HT1080 (cell line): ENCODE measurements around the gene GALNT11. TPM values are rescaled to one million over a fixed set of nuclear protein-coding genes. Genes with fewer than 3 reads are reported as not detected.
"Not testable (repeated sequence)": the region's sequence is repeated elsewhere in the genome, so short reads cannot be mapped to it uniquely, and the experiment has no call there.

ENCODE experiments used
- DNase-seq: peaks from one replicate; pipeline ENCODE4 v3.0.0-alpha.2; 2015; ENCODE audit warnings: low read depth
- total RNA-seq: library from RNA; depleted of rRNA; stranded (reverse); fragments of >200 nt; shearing (Covaris generic); gene quantifications from 2 replicates; pipeline ENCODE4 v1.2.3, GENCODE V29; 2014

Gene GALNT11
- total RNA-seq, 1 experiment from 2014 or later = 27.0 TPM

DNA sequence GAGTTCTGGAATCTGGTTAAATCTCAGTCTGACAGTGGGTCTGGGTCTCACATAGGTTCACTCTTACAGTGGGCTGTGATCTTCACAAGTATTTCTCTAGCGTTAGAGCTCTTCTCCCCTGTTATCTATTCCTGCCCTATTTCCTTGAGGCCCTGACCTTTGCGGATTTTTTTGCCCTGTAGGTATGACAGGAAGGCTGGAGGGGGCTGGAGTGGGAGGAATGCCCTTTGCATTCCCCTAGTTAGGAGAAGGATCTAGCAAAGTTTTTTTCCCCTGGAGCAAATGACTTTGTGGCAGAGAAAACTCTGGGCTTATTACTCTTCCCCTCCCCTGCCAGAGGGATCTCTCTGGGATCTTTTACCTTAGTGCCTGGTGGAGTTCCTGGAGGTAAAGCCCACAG lies 49.2 kb downstream of the GALNT11 start:
- no peak for DNase-seq

DNA sequence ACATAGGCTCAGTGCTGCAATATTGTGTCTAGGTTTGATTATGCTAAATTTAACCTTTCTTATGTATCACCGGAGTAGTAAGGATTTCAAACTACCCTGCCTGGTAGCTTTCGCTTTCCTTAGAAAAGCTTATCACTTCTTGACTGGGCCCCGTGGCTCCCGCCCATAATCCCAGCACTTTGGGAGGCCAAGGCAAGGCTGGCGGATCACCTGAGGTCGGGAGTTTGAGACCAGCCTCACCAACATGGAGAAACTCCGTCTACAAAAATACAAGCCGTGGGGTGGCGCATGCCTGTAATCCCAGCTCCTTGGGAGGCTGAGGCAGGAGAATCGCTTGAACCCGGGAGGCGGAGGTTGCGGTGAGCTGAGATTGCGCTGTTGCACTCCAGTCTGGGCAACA lies 49.9 kb downstream of the GALNT11 start:
- not testable (repeated sequence) for DNase-seq

DNA sequence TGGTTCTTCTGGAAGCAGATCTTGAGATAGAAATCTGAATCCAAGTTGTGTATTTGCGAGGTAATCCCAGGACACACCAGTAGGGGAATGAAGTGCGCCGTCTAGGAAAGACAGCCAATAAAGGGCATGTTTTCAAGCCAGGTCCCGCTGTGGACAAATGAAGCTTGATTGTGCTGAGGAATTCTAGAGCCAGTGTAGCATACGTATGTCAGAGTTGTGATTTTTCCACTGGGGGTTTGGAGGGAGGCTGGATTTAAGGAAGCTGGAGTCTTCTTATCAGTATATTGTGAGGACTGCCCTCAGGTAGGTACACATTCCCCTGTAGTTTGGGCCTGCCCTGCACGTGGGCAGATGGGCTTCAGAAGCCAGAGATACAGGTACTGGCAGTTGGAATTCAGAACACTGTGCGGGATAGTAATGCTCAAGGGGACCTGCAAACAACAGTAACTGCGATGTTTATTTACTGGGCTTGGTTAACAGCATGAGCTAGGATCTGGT lies 50.9 kb downstream of the GALNT11 start:
- peak; percentile 7 for DNase-seq

DNA sequence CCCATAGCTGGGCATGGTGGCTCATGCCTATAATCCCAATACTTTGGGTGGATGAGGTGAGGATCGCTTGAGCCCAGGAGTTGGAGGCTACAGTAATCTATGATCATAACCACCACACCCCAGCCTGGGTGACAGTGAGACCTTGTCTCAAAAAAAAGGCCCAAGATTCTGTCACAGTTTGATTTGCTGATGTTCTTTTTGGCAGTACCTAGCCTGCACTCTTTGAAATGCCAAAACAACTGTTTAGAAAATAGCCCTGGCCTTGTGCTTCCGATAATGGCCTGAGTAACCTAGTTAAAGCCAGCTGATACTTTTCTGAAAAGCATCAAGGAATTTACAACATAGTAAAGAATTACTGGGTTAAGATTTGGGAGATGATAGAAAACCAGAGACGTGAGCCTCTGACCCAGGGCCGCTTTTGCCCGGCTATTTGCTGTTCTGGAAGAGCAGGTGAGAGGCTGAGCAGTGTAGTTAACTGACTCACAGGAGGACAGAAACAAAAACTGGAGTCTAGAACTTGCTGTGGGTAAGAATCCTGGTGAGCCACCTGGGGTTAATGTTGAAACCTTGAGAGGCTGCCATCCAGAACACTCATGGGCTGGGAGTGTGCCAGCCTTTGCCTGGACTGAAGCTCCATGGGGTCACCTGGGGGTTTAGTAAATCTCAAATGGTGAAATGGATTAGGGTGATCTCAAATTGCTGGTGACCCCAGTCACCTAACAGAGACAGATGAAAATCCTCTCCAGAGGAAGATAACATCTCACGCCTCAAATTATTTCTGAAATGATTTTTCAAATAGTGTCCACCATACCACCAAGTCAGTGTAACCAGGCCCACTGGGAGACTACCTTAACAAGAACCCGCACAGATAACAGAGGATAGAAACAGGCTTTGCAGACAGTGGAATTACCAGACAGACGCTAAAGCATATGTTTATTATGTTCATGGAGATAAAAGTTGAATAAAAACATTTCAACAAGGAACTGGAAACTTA lies 51.8 kb downstream of the GALNT11 start:
- peak; percentile 3 for DNase-seq

DNA sequence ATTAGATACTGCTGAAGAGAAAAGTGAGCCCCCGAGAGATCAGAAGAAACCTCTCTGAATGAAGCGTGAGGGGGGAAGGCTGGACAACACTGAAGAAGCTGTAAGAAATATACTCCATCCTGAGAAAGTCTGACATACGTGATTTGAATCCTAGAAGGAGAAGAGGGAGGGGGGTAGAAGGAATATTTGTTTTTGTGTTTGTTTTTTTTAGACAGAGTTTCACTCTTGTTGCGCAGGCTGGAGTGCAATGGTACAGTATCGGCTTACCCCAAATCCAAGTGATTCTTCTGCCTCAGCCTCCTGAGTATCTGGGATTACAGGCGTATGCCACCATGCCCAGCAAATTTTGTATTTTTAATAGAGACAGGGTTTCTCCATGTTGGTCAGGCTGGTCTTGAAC lies 52.6 kb downstream of the GALNT11 start:
- DNase-seq = no peak

DNA sequence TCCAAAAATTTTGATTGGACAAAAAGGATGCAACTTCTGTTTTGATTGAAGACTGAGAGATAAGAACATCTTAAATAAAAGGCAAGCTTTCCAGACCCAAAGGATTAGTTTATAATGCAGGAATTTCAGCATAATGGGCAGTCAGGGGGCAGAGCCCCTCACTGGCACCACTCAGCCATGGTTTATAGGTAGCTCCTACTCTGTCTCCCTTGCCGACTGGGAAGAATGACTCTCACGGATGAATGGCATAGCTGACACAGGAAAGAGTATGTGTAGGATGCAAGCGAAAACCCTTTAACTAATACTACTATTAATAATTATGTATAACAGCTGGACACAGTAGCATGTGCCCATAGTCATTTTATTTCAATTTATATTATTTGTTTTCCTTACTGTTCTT lies 53.3 kb downstream of the GALNT11 start:
- DNase-seq = no peak

DNA sequence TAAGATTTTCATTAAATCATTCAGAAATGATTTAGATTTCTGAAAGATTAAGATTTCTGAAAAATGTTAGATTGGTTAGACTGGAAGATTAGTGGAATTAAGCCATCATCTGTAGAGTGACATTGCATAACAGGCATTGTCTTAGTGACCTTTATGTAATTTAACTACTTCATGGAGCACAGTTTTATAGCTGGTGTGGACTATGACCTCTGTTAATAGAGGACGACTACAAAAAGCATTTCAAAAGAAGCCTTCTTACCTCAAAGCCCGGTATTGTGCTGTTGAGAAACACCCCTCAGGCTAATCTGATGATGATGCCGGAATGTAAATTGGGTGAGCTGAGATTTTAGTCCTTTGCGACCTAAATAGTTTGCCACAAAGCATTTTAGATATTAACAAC lies 55.6 kb downstream of the GALNT11 start:
- no peak for DNase-seq

DNA sequence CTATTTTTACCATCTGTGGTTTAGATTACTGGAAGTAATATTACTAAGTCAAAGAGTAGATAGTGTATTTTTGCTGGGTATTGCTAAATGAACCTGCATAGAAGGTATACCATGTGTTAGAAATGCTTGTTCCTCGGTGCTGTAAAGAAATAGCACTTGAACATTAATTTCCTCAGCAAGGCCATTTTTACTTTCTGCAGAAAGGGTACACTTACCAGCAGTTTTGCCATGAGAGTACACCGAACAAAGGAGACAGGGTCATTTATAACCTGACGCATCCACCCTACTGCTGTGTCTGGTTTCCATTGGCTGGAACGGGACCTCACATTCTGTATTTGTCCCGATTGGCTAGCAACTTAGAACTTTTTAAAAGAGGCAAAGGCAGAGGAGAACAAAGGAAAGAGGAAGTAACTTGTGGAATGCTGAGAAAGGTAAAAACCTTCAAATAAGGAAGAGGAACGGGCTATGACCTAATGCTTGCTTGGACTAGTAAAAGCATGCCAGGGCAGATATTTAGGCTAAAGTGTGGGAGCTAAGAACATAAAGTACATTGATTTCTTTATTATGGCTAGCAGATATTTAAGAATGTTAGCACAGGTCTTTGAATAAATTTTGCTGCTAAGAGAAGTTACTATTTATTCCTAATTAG lies 56.7 kb downstream of the GALNT11 start:
- not testable (repeated sequence) for DNase-seq

DNA sequence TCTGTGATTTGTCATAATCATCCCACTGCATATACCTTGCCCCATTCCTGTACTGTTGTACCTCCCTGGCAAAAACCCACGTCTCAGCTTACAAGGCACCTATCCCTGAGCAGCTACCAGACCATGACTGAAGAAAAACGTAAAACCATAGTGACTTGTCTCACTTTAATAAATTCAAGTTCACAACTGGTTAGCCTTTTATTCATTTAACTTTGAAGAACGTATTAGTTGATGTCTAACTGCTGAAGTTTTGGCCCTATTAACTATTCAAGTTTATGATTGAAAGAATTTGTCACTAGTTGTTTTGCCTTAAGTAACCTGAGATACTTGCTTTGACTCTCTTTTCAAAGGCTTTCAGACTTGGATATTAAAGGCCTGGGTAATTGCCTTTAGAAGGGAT lies 59.7 kb downstream of the GALNT11 start:
- no peak for DNase-seq

DNA sequence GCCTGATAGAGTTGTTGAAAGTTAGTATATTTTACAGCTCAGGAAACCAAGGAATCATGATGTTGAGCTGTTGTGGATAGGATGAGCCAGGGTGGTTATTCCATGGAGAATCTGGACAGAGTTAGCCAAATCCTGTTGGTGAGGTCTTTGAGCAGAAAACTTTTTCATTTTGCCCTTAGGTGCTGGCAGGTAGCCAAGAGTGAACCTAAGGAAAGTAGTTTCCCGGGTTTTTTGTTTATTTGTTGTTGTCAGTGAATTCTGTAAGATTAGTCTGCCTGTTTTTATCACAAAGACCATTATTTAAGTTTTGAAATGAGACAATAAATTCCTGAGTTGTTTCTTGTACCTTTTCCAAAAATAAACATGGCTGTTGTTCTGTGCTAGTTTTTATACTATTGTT lies 61.0 kb downstream of the GALNT11 start:
- no peak for DNase-seq

DNA sequence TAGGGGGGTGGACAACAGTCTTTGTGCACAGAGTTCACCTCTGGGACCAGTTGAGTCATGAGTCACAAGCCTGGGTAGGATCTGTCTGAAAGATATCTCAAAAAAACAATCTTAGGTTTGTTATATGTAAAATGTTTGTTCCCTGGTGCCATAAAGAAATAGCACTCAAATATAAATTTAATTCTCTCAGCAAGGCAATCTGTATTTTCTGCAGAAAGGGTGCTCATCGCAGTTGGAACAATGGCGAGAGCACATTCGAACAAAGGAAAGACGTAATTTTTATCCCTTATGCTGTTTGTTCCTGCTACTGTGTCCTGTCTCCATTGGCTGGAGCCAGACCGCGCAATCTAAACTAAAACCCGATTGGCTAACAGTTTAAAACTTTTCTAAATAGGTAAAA lies 63.7 kb downstream of the GALNT11 start:
- no peak for DNase-seq

DNA sequence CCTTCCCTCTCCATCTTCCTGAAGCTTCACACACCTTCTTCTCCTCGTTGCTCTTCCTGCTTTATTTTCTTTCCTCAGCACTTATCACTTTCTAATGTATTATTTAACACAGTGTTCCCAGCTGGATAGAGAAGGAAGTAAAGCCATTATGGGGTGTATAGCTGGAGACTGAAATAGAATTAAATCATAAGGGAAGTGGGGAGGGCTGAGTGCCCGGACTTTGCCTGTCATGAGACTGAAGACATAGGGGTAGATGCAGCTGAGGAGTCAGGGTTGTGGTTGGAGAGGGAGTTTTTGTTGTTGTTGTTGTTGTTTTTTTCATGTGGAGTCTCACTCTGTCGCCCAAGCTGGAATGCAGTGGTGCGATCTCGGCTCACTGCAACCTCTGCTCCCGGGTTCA lies 65.3 kb downstream of the GALNT11 start:
- DNase-seq = no peak

DNA sequence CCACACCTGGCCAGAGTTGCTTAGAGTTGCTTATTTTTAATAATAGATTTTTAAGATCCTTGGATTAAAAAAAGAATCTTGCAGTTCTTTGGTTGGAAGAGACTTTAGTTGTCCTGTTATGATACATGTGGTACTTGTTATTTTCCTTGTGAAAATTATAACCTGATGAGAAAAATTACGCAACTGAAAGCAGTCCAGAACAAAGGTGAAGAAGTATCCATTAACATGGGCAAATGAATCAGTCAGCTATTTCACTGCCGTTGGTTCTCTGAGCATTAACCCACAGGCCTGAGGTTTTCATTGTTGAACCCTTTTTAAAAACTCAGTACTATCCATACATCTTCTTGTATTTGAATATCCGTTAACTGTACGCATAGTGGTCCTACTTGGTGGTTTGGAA lies 68.2 kb downstream of the GALNT11 start:
- DNase-seq = no peak

DNA sequence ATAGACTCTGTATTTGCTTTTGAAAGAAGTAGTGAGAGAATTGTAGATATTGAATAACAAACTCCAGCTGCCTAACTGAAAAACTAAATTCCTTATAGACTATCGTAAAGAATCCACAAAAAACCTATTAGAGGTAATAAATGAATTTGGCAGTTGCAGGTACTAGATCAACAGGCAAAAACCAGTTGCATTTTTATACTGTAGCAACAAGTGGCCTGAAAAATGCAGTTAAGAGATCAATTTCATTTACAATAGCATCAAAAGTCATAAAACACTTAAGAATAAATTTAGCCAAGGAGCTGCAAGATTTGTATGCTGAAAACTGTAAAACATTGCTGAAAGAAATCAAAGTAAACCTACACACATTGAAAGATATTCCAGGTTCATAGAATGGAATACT lies 70.3 kb downstream of the GALNT11 start:
- DNase-seq = no peak

DNA sequence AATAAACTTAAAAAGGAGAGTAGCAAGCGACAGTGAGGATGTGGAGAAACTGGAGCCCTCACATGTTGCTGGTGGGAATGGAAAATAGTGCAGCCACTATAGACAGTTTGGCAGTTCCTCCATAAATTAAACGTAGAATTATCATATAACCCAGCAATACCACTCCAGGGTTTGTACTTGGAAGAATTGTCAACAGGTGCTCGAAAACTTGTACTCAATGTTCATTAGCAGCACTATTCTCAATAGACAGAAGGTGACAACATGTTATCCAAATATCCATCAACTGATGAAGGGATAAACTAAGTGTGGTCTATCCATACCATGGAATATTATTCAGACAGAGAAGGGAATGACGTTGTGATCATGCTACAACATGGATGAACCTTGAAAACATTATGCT lies 71.9 kb downstream of the GALNT11 start:
- DNase-seq = no peak

DNA sequence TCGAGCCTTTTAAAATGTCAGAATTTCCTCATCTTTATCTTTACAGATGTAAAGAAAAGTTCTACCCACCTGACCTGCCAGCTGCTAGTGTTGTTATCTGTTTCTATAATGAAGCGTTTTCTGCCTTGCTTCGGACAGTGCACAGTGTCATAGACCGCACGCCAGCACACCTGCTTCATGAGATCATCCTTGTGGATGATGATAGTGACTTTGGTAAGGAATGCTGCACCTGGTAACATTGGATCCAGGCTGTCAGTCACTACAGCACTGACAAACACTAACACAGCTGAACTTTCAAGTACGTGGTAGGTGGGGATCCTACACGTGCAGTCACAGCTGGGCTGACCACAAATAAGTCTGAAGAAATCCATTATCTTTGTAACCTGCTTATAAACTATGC lies 77.6 kb downstream of the GALNT11 start:
- no peak for DNase-seq

DNA sequence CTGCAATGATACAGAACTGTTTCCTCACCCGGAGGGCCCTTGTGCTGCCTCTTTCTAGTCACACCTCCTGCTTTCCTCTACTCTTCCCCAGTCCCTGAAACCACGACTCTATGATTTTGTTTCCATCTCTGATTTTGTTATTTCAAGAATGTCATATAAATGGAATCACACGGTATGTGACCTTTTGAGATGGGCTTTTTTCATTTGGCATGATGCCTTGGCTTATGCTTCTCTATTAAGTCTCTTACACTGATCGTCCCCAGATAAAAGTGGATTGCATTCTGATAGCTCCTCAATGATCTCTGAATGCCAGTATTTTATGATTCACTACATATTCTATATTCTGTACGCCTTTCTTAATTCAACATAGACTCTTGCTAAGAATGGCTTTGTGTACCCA lies 78.2 kb downstream of the GALNT11 start:
- DNase-seq = no peak

DNA sequence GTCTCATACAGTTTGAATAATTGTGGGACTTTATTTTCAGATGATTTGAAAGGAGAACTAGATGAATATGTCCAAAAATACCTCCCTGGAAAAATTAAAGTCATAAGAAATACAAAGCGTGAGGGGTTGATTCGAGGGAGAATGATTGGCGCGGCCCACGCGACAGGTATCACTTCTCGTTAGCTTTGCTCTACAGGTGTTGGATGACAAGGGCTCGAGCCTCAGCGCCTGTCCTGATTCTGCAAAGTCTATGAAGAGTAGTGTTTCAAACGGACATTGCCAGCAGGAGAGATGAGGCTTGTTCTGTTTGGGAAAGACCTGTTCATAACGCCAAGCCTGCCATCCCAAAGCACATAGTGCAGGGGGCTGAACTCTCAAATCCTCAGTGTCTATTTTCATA lies 79.7 kb downstream of the GALNT11 start:
- DNase-seq = no peak

DNA sequence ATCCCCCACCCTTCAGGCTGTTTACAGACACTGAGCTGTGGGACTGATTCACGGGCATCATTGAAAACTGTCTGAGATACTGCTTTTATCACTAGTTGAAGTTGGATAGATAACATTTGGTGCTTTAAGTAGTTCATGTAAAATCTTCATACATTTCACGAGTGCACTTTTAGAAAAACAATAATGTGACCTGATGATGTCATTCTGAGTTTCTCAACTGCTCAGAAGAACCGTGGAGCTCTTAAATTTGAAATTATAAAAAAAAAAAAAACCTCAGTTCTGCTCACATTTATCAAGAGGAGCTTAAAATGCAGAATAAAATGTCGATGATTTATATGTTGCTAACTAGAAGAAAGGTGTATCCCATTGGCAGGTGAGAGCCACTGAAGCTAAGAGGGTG lies 81.5 kb downstream of the GALNT11 start:
- DNase-seq = no peak

DNA sequence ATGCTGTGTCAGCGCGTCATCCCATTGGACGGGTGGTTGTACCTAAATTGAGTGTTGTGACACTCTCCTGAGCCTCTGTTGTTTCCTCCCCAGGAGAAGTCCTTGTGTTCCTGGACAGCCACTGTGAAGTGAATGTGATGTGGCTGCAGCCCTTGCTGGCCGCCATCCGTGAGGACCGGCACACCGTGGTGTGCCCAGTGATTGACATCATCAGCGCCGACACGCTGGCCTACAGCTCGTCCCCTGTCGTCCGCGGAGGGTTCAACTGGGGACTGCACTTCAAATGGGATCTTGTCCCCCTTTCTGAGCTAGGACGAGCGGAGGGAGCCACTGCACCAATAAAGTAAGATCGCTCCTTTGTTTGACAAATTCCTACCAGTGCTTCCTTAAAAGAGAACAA lies 82.5 kb downstream of the GALNT11 start:
- DNase-seq = no peak

DNA sequence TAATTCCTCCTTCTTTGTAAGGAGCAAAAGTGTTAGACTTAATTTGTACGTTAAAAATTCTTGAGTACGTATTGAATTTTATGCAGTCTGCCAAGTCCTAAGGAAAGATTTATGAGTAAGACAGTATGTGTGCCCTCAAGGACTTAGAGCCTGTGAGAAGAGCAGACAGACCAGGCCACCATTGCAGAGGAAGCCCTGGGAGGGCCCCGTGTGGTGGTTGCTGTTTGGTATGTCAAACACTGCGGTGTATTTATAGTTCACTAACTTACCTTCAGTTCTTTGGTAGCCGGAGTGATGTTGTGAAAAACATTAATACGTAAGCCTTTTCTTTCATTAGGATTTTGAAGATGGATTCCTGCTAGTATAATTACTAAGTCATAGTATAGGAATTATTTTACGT lies 82.9 kb downstream of the GALNT11 start:
- DNase-seq = no peak

DNA sequence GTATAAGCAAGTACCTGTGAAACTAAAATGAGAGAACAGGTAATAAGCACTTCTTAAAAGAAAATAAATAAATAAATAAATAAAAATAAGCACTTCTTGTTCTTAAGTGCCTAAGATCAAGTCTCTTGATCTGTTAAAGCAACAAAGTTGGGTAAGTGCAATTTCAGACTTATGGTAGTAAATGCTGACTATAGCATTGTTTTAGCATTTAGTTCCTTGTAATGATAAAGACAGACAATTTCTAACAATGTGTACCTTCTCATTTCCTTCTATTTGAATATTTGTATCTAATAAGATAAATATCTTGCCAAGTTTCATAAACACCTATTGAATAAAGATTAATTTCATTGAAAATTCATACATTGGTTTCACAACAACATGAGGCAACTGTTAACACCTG lies 87.4 kb downstream of the GALNT11 start:
- DNase-seq = no peak
